CD4-positive, CD25-positive, alpha-beta regulatory T cell (primary cell): ENCODE results near the gene LCT. TPM values are rescaled to one million over a fixed set of nuclear protein-coding genes. Genes with fewer than 3 reads are reported as not detected.

Source experiments
- ATAC-seq, 2 donors: fragments of 150-1000 bp; cut with Tn5 transposase; one replicate each; pipeline ENCODE4 v1.10.0; 2021; ENCODE audit warnings: low read depth in 2 of 2, moderate number of reproducible peaks in 2 of 2, moderate library complexity in 1 of 2
- DNase-seq, 3 donors: peaks; one replicate each; pipeline versions ENCODE4 v3.0.0 to v3.0.0-alpha.2; 2012 to 2022; ENCODE audit warnings: mixed read lengths in 1 of 3
- H3K27ac ChIP-seq: one replicate; pipeline ENCODE4 v1.7.0; 2013; ENCODE audit warnings: mild to moderate bottlenecking, low read length; ENCODE audit not compliant: insufficient read depth, poor library complexity, severe bottlenecking
- H3K27me3 ChIP-seq: one replicate; pipeline ENCODE4 v1.7.0; 2013; ENCODE audit warnings: low read length; ENCODE audit not compliant: control insufficient read depth, insufficient read depth
- H3K36me3 ChIP-seq: one replicate; pipeline ENCODE4 v1.7.0; 2013; ENCODE audit warnings: mild to moderate bottlenecking, low read length, moderate library complexity; ENCODE audit not compliant: control insufficient read depth, insufficient read depth
- H3K4me1 ChIP-seq: 2 replicates; pipeline ENCODE4 v1.7.0; 2013; ENCODE audit warnings: mild to moderate bottlenecking, low read length; ENCODE audit not compliant: insufficient read depth, control insufficient read depth, poor library complexity, severe bottlenecking
- H3K4me3 ChIP-seq: one replicate; pipeline ENCODE4 v1.7.0; 2013; ENCODE audit warnings: low read depth, mild to moderate bottlenecking, low read length, moderate library complexity
- H3K9me3 ChIP-seq, 2 experiments: 1 replicate in 1 of 2; 2 replicates in 1 of 2; pipeline ENCODE4 v1.7.0; 2013; ENCODE audit warnings: low read length in 2 of 2, mild to moderate bottlenecking in 1 of 2, moderate library complexity in 1 of 2; ENCODE audit not compliant: control insufficient read depth in 2 of 2
- H3K27ac Mint-ChIP-seq, 3 donors: one replicate each; pipeline ENCODE4 v1.8.0; 2020 to 2022; ENCODE audit warnings: mild to moderate bottlenecking in 3 of 3, mixed read lengths in 3 of 3, moderate library complexity in 2 of 3
- H3K27me3 Mint-ChIP-seq: one replicate; pipeline ENCODE4 v1.8.0; 2022; ENCODE audit warnings: mild to moderate bottlenecking, mixed read lengths
- H3K36me3 Mint-ChIP-seq: one replicate; pipeline ENCODE4 v1.8.0; 2020; ENCODE audit warnings: mixed read lengths
- H3K4me1 Mint-ChIP-seq, 4 donors: one replicate each; pipeline ENCODE4 v1.8.0; 2020 to 2022; ENCODE audit warnings: mixed read lengths in 4 of 4, mild to moderate bottlenecking in 1 of 4
- H3K4me3 Mint-ChIP-seq, 4 donors: one replicate each; pipeline ENCODE4 v1.8.0; 2020 to 2022; ENCODE audit warnings: mild to moderate bottlenecking in 4 of 4, mixed read lengths in 4 of 4, moderate library complexity in 3 of 4
- H3K9me3 Mint-ChIP-seq, 7 donors: one replicate each; pipeline ENCODE4 v1.8.0; 2020 to 2022; ENCODE audit warnings: mixed read lengths in 7 of 7, mild to moderate bottlenecking in 3 of 7, moderate library complexity in 2 of 7
- polyA plus RNA-seq, 4 donors: library from polyadenylated mRNA; unstranded; fragments of 300-500 nt; fragmentation: Illumina TruSeq; gene quantifications; one replicate each; pipeline ENCODE4 v1.2.3, GENCODE V29; 2021
- total RNA-seq: library from RNA; stranded (reverse); gene quantifications from one replicate; pipeline ENCODE4 v1.2.3, GENCODE V29; 2022

The LCT gene
- total and polyA plus RNA-seq, 5 donors from 2014 or later: not detected

DNA sequence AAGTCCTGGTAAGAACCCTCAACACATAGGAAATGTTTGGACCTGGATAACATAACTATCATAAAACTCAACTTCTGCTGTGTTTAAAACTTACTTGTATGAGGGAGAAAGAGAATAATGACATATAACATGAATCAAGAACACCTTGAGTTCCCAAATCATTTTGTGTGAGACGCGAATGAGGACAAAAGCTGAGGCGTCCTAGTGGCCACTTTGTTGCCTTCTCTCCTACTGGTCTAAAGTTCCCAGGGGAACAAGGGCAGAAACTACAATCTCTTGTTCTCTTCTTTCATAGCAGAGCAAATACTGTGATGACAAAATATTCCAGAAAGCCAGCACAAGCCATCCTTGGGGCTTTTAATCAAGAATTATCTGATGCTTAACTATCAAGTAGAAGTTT lies 8.3 kb upstream of the LCT start:
- Mint-ChIP-seq H3K4me1 (peaks cover 5 to 15% (median 8%) of the 10 kb centered on the region in 4 donors), H3K9me3 (no peaks in the 10 kb centered on the region), H3K36me3 (peaks cover 39% of the 10 kb centered on the region), H3K27ac (no peak overlapping the region), H3K4me3 (no peak overlapping the region), H3K27me3 (no peaks in the 10 kb centered on the region)
- DNase-seq (no peak), ATAC-seq (no peak)
- Histone ChIP-seq H3K27ac (no peak overlapping the region), H3K27me3 (no peaks in the 10 kb centered on the region), H3K9me3 (no peaks in the 10 kb centered on the region), H3K4me1 (no peaks in the 10 kb centered on the region), H3K36me3 (peaks cover 68% of the 10 kb centered on the region), H3K4me3 (no peak overlapping the region)

DNA sequence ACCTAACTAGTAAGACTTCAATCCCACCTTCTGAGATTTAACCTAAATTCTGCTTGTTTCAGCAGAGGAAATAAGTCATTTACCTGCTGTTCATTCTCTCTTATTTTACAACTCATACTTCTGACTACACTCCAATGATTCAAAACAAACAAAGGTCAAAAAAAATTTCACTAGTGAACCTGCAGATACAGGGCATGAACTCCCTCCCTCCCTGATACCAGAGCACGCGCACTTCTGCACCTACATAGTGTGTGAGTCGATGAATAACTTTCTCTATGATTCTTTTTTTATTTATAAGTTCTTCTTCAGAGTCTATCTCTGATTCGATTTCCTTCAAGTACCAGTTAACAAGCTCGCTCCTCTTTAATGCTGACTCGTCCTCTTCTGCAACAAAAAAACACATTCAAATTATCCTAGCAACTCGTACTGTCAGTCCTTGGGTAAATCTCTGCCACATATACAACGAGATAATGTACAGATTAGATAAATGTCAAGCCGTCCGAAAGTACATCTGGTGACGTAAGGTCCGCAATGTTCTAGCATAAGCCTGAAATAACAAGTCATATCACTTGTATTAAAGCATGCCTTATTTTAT lies 7.4 kb upstream of the LCT start:
- Mint-ChIP-seq H3K27me3 (no peaks in the 10 kb centered on the region), H3K4me3 (no peak overlapping the region), H3K9me3 (no peaks in the 10 kb centered on the region), H3K27ac (peak overlapping the region in 2 of 3 donors; percentile 37 to 44), H3K4me1 (peaks cover 8 to 17% (median 10%) of the 10 kb centered on the region in 4 donors), H3K36me3 (peaks cover 36% of the 10 kb centered on the region)
- Histone ChIP-seq H3K27ac (no peak overlapping the region), H3K4me3 (no peak overlapping the region), H3K4me1 (no peaks in the 10 kb centered on the region), H3K27me3 (no peaks in the 10 kb centered on the region), H3K36me3 (peaks cover 61% of the 10 kb centered on the region), H3K9me3 (no peaks in the 10 kb centered on the region)
- DNase-seq (no peak), ATAC-seq (no peak)

DNA sequence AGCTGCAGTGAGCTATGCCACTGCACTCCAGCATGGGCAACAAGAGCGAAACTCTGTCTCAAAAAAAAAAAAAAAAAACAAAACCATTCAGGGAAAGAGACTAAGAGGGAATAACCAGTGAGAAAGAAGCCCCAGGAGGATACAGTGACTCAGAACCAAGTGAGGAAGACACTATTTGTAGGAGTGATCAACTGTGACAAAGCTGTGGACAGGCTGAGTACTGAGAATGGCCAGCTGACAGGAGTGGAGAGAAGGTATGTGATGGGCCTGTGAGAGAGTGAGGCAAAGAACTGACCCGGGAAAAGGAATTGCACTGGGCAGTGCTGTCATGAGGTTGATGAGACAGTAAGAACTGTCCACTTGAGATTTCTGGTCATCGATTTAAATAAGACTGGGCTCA lies 6.7 kb upstream of the LCT start:
- no peak overlapping the region for H3K4me3 Mint-ChIP-seq
- Histone ChIP-seq H3K4me3 (no peak overlapping the region), H3K36me3 (peaks cover 58% of the 10 kb centered on the region), H3K4me1 (no peaks in the 10 kb centered on the region), H3K27me3 (no peaks in the 10 kb centered on the region), H3K27ac (no peak overlapping the region), H3K9me3 (no peaks in the 10 kb centered on the region)
- H3K4me1 Mint-ChIP-seq: peaks cover 8 to 17% (median 10%) of the 10 kb centered on the region in 4 donors
- DNase-seq (no peak), ATAC-seq (no peak)
- H3K27me3 Mint-ChIP-seq: no peaks in the 10 kb centered on the region
- H3K9me3 Mint-ChIP-seq: no peaks in the 10 kb centered on the region
- peak overlapping the region in 1 of 3 donors; percentile 44 for H3K27ac Mint-ChIP-seq
- peaks cover 31% of the 10 kb centered on the region for H3K36me3 Mint-ChIP-seq

DNA sequence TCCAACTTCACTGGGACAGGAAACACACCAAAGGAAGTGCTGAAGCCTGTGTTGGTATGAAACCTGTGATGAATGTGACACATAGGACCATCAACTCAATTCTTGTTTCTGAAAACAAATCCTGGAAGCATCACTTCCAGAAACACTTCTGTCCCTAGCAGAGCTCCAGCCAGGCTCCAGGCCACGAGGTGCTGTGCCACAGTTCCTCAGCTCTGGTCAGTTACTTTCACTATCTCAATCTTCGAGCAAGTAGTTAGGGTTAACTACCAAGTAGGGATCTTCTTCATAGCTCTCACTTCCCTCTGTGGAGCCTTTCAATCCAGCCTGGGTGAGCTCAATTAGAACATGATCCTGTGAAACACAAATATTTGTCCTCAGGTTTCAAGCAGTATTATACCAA lies 3.6 kb upstream of the LCT start:
- no peaks in the 10 kb centered on the region for H3K9me3 Mint-ChIP-seq
- no peaks in the 10 kb centered on the region for H3K27me3 Mint-ChIP-seq
- H3K27ac Mint-ChIP-seq: peak overlapping the region; percentile 13 to 69 (median 50)
- H3K36me3 Mint-ChIP-seq: peaks cover 30% of the 10 kb centered on the region
- ATAC-seq: peak in 1 of 2 donors; percentile 40
- Histone ChIP-seq H3K36me3 (peaks cover 36% of the 10 kb centered on the region), H3K4me1 (no peaks in the 10 kb centered on the region), H3K27ac (no peak overlapping the region), H3K9me3 (no peaks in the 10 kb centered on the region), H3K27me3 (no peaks in the 10 kb centered on the region), H3K4me3 (no peak overlapping the region)
- H3K4me3 Mint-ChIP-seq: no peak overlapping the region
- DNase-seq: peak in 1 of 3 donors; percentile 30
- H3K4me1 Mint-ChIP-seq: peaks cover 6 to 17% (median 12%) of the 10 kb centered on the region in 4 donors

DNA sequence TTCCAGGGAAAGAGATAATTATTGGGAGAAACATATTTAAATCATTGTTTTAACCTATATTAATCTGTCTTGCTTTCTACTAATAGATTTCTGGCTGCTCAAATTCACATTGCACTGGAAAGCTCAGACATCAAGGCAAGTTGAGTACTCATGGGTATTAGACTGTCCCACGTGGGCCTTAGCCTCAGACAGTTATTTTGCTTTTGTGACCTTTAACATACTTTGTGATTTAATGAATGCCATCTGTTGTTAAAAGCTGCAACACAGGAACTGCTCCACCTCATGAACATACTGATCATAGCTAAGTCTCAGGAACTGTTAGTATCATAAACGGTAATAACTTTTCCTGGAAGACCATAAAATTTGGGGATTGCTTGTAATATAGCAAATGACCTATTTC lies 2.7 kb upstream of the LCT start:
- Histone ChIP-seq H3K27ac (no peak overlapping the region), H3K9me3 (no peaks in the 10 kb centered on the region), H3K36me3 (peaks cover 28% of the 10 kb centered on the region), H3K4me1 (no peaks in the 10 kb centered on the region), H3K4me3 (no peak overlapping the region), H3K27me3 (no peaks in the 10 kb centered on the region)
- H3K9me3 Mint-ChIP-seq: no peaks in the 10 kb centered on the region
- no peak overlapping the region for H3K4me3 Mint-ChIP-seq
- ATAC-seq (no peak), DNase-seq (no peak)
- no peak overlapping the region for H3K27ac Mint-ChIP-seq
- H3K4me1 Mint-ChIP-seq: peaks cover 6 to 17% (median 13%) of the 10 kb centered on the region in 4 donors
- no peaks in the 10 kb centered on the region for H3K27me3 Mint-ChIP-seq
- peaks cover 30% of the 10 kb centered on the region for H3K36me3 Mint-ChIP-seq

DNA sequence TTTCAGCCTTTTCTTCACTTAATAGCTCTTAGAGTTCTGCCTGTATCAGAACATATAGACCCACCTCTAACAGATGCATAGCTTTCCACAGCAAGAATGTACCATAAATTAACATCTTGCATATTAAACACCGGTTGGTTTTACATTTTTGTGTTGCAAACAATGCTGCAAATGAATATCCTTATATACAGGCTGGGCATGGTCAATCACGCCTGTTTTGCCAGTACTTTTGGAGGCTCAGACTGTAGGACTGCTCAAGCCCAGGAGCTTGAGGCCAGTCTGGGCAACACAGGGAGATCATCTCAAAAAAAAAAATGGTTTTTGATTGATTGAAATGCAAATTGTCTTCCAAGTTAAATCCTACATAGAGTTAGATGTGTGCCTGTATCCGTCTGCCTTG lies 1.5 kb upstream of the LCT start:
- H3K27ac Mint-ChIP-seq: no peak overlapping the region
- H3K27me3 ChIP-seq: no peaks in the 10 kb centered on the region
- no peak for ATAC-seq
- peaks cover 21% of the 10 kb centered on the region for H3K36me3 ChIP-seq
- H3K9me3 Mint-ChIP-seq: no peaks in the 10 kb centered on the region
- H3K4me1 Mint-ChIP-seq: peaks cover 6 to 17% (median 13%) of the 10 kb centered on the region in 4 donors
- no peaks in the 10 kb centered on the region for H3K9me3 ChIP-seq
- no peak overlapping the region for H3K4me3 ChIP-seq
- no peaks in the 10 kb centered on the region for H3K27me3 Mint-ChIP-seq
- H3K4me1 ChIP-seq: no peaks in the 10 kb centered on the region
- H3K36me3 Mint-ChIP-seq: peaks cover 17% of the 10 kb centered on the region
- DNase-seq: no peak
- H3K27ac ChIP-seq: no peak overlapping the region
- no peak overlapping the region for H3K4me3 Mint-ChIP-seq

DNA sequence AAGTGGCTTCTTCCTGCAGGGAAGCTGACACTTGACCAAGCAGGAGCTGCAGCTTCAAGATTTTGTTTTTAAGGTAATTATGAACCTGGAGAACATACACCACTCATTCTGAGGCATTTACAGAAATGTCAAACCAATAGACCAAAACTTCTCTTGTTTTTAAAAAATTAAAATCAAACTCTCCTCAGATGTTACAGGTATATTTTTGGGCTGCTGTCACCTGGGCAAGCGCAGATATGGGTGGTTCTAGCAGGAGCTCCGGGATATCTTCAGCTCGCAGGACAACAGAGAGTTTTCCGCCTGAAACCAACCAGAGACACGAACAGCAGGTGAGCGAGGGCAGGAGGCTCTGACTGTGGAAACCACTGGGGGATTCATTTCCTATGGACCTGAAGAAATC lies 4.1 kb downstream of the LCT start:
- Mint-ChIP-seq H3K9me3 (no peaks in the 10 kb centered on the region), H3K36me3 (peaks cover 5% of the 10 kb centered on the region), H3K4me1 (peaks cover 0 to 5% (median 4%) of the 10 kb centered on the region in 4 donors), H3K27ac (no peak overlapping the region), H3K4me3 (no peak overlapping the region), H3K27me3 (no peaks in the 10 kb centered on the region)
- no peak overlapping the region for H3K27ac ChIP-seq
- H3K36me3 ChIP-seq: no peaks in the 10 kb centered on the region
- H3K27me3 ChIP-seq: no peaks in the 10 kb centered on the region
- no peaks in the 10 kb centered on the region for H3K4me1 ChIP-seq
- no peak for ATAC-seq
- no peak overlapping the region for H3K4me3 ChIP-seq
- no peak for DNase-seq
- no peaks in the 10 kb centered on the region for H3K9me3 ChIP-seq

DNA sequence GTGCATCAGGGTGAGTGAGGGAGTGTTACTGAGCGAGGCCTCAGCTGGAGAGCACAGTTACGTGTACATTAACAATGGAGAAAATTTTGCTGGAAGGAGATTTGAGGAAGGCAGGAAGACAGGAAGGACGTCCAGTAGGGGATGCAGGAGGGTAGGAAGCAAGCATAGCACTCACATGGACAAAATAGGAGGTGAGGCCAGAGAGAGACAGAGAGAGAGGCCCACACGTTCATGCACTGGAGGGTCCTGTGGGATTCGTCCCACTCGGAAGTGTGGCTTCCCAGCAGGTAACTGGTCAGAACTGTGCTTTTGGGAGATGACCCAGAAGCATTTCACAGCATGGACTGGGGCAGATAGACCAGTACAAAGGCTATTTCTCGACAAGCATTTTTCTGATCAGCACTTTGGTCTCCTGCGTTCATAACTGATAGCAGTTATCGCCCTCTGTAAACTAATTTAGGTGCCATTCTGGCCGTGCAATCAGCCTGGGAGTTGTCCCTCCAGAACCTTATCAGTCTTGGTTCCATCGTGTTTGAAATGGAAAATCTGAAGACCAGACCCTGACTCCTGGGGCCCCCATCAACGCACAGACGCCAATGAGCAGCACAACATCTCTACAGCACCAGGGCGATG lies 5.7 kb downstream of the LCT start:
- peaks cover 2% of the 10 kb centered on the region for H3K36me3 Mint-ChIP-seq
- ATAC-seq (no peak), DNase-seq (no peak)
- Histone ChIP-seq H3K9me3 (no peaks in the 10 kb centered on the region), H3K27me3 (no peaks in the 10 kb centered on the region), H3K4me1 (no peaks in the 10 kb centered on the region), H3K27ac (no peak overlapping the region), H3K36me3 (no peaks in the 10 kb centered on the region), H3K4me3 (no peak overlapping the region)
- no peaks in the 10 kb centered on the region for H3K27me3 Mint-ChIP-seq
- H3K27ac Mint-ChIP-seq: peak overlapping the region in 1 of 3 donors; percentile 43
- H3K9me3 Mint-ChIP-seq: no peaks in the 10 kb centered on the region
- H3K4me3 Mint-ChIP-seq: no peak overlapping the region
- peaks cover 0 to 5% (median 3%) of the 10 kb centered on the region in 4 donors for H3K4me1 Mint-ChIP-seq
